NCI-H345 treated with DMSO at 0.1 percent for 48 hours (cell line): ENCODE results near the gene PCNX3.

Source experiments
- DNase-seq: peaks from one replicate; lab custom pipeline; 2025; ENCODE audit not compliant: unreplicated experiment; lab: John Stamatoyannopoulos, UW

The PCNX3 gene

GRCh38 chr11:65615229-65615949 lies at the start of gene PCNX3:
Gene PCNX3, plus strand, starts transcription at chr11:65615776. Its CDS starts 536 bp downstream, at chr11:65616312.
- peak; percentile 100 for DNase-seq

GRCh38 chr11:65569164-65569972 lies 46.2 kb upstream of the PCNX3 start:
- DNase-seq: no peak

GRCh38 chr11:65569973-65570918 lies 45.3 kb upstream of the PCNX3 start, which contains the start of gene ZNRD2:
Gene ZNRD2, plus strand, starts transcription at chr11:65570477. Its CDS starts 15 bp downstream, at chr11:65570492.
- peak; percentile 92 for DNase-seq

- DNase-seq: no peak
Measured at GRCh38 chr11:65571420-65571819, 44.2 kb upstream of the PCNX3 start.

- DNase-seq: no peak
Measured at GRCh38 chr11:65571940-65572339, 43.6 kb upstream of the PCNX3 start.

GRCh38 chr11:65572356-65573051 lies 43.1 kb upstream of the PCNX3 start, which contains the start of gene FAM89B:
Gene FAM89B, plus strand, starts transcription at chr11:65572538. Its CDS starts 132 bp downstream, at chr11:65572670.
- peak; percentile 27 for DNase-seq

GRCh38 chr11:65573391-65574079 lies 42.0 kb upstream of the PCNX3 start:
- DNase-seq: no peak

- DNase-seq: peak; percentile 41
Measured at GRCh38 chr11:65574109-65574810, 41.3 kb upstream of the PCNX3 start.

- no peak for DNase-seq
Measured at GRCh38 chr11:65574811-65575567, 40.6 kb upstream of the PCNX3 start.

- DNase-seq: no peak
Measured at GRCh38 chr11:65575568-65576231, 39.9 kb upstream of the PCNX3 start, which contains the start of gene EHBP1L1. Gene EHBP1L1, plus strand, starts transcription at chr11:65576053. Its CDS starts 250 bp downstream, at chr11:65576303.

- DNase-seq: no peak
Measured at GRCh38 chr11:65576232-65576866, 39.2 kb upstream of the PCNX3 start.

GRCh38 chr11:65576867-65577755 lies 38.5 kb upstream of the PCNX3 start:
- DNase-seq: no peak

GRCh38 chr11:65577756-65578109 lies 37.8 kb upstream of the PCNX3 start:
- no peak for DNase-seq

GRCh38 chr11:65578134-65578533 lies 37.4 kb upstream of the PCNX3 start:
- DNase-seq: no peak

GRCh38 chr11:65578667-65579066 lies 36.9 kb upstream of the PCNX3 start:
- no peak for DNase-seq

- DNase-seq: no peak
Measured at GRCh38 chr11:65579291-65579690, 36.3 kb upstream of the PCNX3 start.
